Measurements from ENCODE around the gene DSCAM. TPM values are rescaled to one million over a fixed set of nuclear protein-coding genes. Genes with fewer than 3 reads are reported as not detected.

DSCAM gene
- total RNA-seq, 1 donor from 2014 or later, result not detected

GRCh38 chr21:40438616-40439015 lies 408.3 kb downstream of the DSCAM start:
- TF ChIP-seq, protein P1, sequence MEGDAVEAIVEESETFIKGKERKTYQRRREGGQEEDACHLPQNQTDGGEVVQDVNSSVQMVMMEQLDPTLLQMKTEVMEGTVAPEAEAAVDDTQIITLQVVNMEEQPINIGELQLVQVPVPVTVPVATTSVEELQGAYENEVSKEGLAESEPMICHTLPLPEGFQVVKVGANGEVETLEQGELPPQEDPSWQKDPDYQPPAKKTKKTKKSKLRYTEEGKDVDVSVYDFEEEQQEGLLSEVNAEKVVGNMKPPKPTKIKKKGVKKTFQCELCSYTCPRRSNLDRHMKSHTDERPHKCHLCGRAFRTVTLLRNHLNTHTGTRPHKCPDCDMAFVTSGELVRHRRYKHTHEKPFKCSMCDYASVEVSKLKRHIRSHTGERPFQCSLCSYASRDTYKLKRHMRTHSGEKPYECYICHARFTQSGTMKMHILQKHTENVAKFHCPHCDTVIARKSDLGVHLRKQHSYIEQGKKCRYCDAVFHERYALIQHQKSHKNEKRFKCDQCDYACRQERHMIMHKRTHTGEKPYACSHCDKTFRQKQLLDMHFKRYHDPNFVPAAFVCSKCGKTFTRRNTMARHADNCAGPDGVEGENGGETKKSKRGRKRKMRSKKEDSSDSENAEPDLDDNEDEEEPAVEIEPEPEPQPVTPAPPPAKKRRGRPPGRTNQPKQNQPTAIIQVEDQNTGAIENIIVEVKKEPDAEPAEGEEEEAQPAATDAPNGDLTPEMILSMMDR (IDR thresholded peaks at IDR 0.05), result no peak
- no peaks in the 10 kb centered on the region for H3K36me3 Mint-ChIP-seq (ENCODE audit: unreplicated experiment)
- no peak overlapping the region for H3K4me3 Mint-ChIP-seq (ENCODE audit: unreplicated experiment)
- no peak overlapping the region for H3K27ac Mint-ChIP-seq (ENCODE audit: unreplicated experiment)
- no peaks in the 10 kb centered on the region for H3K27me3 Mint-ChIP-seq (ENCODE audit: unreplicated experiment)
- H3K9me3 Mint-ChIP-seq (ENCODE audit: unreplicated experiment), result peaks cover 28% of the 10 kb centered on the region
- DNase-seq (ENCODE audit: extremely low spot score, unreplicated experiment), result no peak
- no peaks in the 10 kb centered on the region for H3K4me1 Mint-ChIP-seq (ENCODE audit: unreplicated experiment)

- no peaks in the 10 kb centered on the region for H3K36me3 Mint-ChIP-seq (ENCODE audit: unreplicated experiment)
- H3K4me3 Mint-ChIP-seq (ENCODE audit: unreplicated experiment), result no peak overlapping the region
- no peaks in the 10 kb centered on the region for H3K27me3 Mint-ChIP-seq (ENCODE audit: unreplicated experiment)
These were observed 410.7 kb downstream of the DSCAM start for GRCh38 chr21:40436261-40436660.

DNA sequence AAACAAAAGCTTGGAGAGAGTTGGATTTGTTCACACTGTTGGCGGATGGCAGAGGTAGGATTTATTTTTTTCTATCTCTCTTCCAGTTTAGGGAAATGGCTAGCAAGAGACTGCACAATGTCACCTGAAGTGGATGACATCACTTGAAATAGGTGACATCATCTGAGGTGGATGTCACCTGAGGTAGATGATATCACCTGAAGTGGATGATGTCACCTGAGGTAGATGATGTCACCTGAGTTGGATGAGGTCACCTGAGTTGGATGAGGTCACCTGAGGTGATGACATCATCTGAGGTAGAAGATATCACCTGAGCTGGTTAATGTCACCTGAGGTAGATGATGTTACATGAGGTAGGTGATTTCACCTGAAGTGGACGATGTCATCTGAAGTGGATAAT lies 413.4 kb downstream of the DSCAM start:
- H3K27ac Mint-ChIP-seq (ENCODE audit: unreplicated experiment), result no peak overlapping the region
- H3K4me1 Mint-ChIP-seq (ENCODE audit: unreplicated experiment), result no peaks in the 10 kb centered on the region
- peaks cover 35% of the 10 kb centered on the region for H3K9me3 Mint-ChIP-seq (ENCODE audit: unreplicated experiment)
- DNase-seq (ENCODE audit: extremely low spot score, unreplicated experiment), result no peak
- no peaks in the 10 kb centered on the region for H3K27me3 Mint-ChIP-seq (ENCODE audit: unreplicated experiment)
- no peaks in the 10 kb centered on the region for H3K36me3 Mint-ChIP-seq (ENCODE audit: unreplicated experiment)
- TF ChIP-seq, protein P1 (IDR thresholded peaks at IDR 0.05), result no peak
- H3K4me3 Mint-ChIP-seq (ENCODE audit: unreplicated experiment), result no peak overlapping the region

More at GRCh38 chr21:40436261-40436660, 410.7 kb downstream of the DSCAM start:
- TF ChIP-seq, protein P1 (IDR thresholded peaks at IDR 0.05), result no peak
- Mint-ChIP-seq H3K9me3 (ENCODE audit: unreplicated experiment) (peaks cover 29% of the 10 kb centered on the region), H3K27ac (ENCODE audit: unreplicated experiment) (no peak overlapping the region), H3K4me1 (ENCODE audit: unreplicated experiment) (no peaks in the 10 kb centered on the region)
- DNase-seq (ENCODE audit: extremely low spot score, unreplicated experiment), result no peak

DNA sequence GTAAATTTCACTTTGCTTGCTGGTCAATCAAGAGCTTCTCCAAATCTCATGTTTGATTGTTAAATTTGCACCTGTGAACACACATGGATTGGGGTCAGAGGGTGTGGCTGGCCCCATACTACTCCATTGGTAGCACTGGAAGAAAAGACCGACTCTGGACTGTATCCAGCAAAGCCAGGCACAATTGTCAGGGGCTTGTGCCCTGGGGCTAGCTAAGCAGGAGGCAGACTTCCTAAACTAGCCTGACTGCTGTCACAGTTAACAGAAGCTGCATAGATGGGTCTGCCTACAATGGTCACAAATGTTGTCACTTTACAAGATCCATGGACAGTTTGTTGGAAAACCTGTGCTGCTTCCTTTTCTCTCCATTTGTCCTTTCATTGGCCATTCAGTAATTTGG lies 421.0 kb downstream of the DSCAM start:
- no peak overlapping the region for H3K4me3 Mint-ChIP-seq (ENCODE audit: unreplicated experiment)
- H3K4me1 Mint-ChIP-seq (ENCODE audit: unreplicated experiment), result no peaks in the 10 kb centered on the region
- TF ChIP-seq, protein P1 (IDR thresholded peaks at IDR 0.05), result no peak
- no peak overlapping the region for H3K27ac Mint-ChIP-seq (ENCODE audit: unreplicated experiment)
- H3K27me3 Mint-ChIP-seq (ENCODE audit: unreplicated experiment), result no peaks in the 10 kb centered on the region
- no peak for DNase-seq (ENCODE audit: extremely low spot score, unreplicated experiment)
- no peaks in the 10 kb centered on the region for H3K36me3 Mint-ChIP-seq (ENCODE audit: unreplicated experiment)
- H3K9me3 Mint-ChIP-seq (ENCODE audit: unreplicated experiment), result peaks cover 28% of the 10 kb centered on the region

GRCh38 chr21:40422896-40423635 lies 423.9 kb downstream of the DSCAM start:
- Mint-ChIP-seq H3K27me3 (ENCODE audit: unreplicated experiment) (no peaks in the 10 kb centered on the region), H3K4me1 (ENCODE audit: unreplicated experiment) (no peaks in the 10 kb centered on the region), H3K36me3 (ENCODE audit: unreplicated experiment) (no peaks in the 10 kb centered on the region), H3K27ac (ENCODE audit: unreplicated experiment) (no peak overlapping the region), H3K9me3 (ENCODE audit: unreplicated experiment) (peaks cover 39% of the 10 kb centered on the region), H3K4me3 (ENCODE audit: unreplicated experiment) (no peak overlapping the region)
- TF ChIP-seq, protein P1 (IDR thresholded peaks at IDR 0.05), result no peak
- DNase-seq (ENCODE audit: extremely low spot score, unreplicated experiment), result no peak

All from osteocyte (in vitro differentiated cells).